ENCODE data around the gene HIF1A. TPM values are rescaled to one million over a fixed set of nuclear protein-coding genes. Genes with fewer than 3 reads are reported as not detected.

Gene HIF1A
- total and polyA plus RNA-seq, 10 of the 15 experiments (the other 5 are each of a cell fraction or from before 2014, with no cell fraction given), result 18.3 to 97.0 (median 75.3) TPM

GRCh38 chr14:61663312-61663979 is 31.9 kb upstream of the HIF1A start (continued):
- TF ChIP-seq, protein P1, sequence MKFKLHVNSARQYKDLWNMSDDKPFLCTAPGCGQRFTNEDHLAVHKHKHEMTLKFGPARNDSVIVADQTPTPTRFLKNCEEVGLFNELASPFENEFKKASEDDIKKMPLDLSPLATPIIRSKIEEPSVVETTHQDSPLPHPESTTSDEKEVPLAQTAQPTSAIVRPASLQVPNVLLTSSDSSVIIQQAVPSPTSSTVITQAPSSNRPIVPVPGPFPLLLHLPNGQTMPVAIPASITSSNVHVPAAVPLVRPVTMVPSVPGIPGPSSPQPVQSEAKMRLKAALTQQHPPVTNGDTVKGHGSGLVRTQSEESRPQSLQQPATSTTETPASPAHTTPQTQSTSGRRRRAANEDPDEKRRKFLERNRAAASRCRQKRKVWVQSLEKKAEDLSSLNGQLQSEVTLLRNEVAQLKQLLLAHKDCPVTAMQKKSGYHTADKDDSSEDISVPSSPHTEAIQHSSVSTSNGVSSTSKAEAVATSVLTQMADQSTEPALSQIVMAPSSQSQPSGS (IDR thresholded peaks at IDR 0.05; ENCODE audit: low read length), result no peak
- no peak for TF ChIP-seq STAT1 (conservative IDR thresholded peaks at IDR 0.05)
- TF ChIP-seq SMAD5 (IDR thresholded peaks at IDR 0.05; ENCODE audit: low read depth), result no peak
- no peak for TF ChIP-seq ZNF622 (IDR thresholded peaks at IDR 0.05)
- no peak for TF ChIP-seq SUPT20H (IDR thresholded peaks at IDR 0.05; ENCODE audit: borderline replicate concordance, control insufficient read depth, low read depth, low read length)
- no peak for TF ChIP-seq BACH1 (IDR thresholded peaks at IDR 0.05; ENCODE audit: borderline replicate concordance)
- TF ChIP-seq, protein P2, sequence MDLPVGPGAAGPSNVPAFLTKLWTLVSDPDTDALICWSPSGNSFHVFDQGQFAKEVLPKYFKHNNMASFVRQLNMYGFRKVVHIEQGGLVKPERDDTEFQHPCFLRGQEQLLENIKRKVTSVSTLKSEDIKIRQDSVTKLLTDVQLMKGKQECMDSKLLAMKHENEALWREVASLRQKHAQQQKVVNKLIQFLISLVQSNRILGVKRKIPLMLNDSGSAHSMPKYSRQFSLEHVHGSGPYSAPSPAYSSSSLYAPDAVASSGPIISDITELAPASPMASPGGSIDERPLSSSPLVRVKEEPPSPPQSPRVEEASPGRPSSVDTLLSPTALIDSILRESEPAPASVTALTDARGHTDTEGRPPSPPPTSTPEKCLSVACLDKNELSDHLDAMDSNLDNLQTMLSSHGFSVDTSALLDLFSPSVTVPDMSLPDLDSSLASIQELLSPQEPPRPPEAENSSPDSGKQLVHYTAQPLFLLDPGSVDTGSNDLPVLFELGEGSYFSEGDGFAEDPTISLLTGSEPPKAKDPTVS (IDR thresholded peaks at IDR 0.05; ENCODE audit: low read depth, low read length), result no peak
- TF ChIP-seq SREBF2 (IDR thresholded peaks at IDR 0.05; ENCODE audit: low read length), result no peak
- TF ChIP-seq, protein P3, sequence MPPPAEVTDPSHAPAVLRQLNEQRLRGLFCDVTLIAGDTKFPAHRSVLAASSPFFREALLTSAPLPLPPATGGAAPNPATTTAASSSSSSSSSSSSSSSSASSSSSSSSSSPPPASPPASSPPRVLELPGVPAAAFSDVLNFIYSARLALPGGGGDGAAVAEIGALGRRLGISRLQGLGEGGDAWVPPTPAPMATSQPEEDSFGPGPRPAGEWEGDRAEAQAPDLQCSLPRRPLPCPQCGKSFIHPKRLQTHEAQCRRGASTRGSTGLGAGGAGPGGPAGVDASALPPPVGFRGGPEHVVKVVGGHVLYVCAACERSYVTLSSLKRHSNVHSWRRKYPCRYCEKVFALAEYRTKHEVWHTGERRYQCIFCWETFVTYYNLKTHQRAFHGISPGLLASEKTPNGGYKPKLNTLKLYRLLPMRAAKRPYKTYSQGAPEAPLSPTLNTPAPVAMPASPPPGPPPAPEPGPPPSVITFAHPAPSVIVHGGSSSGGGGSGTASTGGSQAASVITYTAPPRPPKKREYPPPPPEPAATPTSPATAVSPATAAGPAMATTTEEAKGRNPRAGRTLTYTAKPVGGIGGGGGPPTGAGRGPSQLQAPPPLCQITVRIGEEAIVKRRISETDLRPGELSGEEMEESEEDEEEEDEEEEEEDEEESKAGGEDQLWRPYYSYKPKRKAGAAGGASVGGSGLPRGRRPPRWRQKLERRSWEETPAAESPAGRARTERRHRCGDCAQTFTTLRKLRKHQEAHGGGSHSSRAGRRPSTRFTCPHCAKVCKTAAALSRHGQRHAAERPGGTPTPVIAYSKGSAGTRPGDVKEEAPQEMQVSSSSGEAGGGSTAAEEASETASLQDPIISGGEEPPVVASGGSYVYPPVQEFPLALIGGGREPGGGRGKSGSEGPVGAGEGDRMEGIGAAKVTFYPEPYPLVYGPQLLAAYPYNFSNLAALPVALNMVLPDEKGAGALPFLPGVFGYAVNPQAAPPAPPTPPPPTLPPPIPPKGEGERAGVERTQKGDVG (CRISPR knock-in tag; IDR thresholded peaks at IDR 0.05), result no peak
- TF ChIP-seq CBFB (IDR thresholded peaks at IDR 0.05; ENCODE audit: low read depth), result no peak
- no peak for TF ChIP-seq CHD2 (IDR thresholded peaks at IDR 0.05; ENCODE audit: borderline replicate concordance, low read depth, low read length)
- TF ChIP-seq NRF1 (conservative IDR thresholded peaks at IDR 0.05; ENCODE audit: low read depth, low read length), result no peak
- no peak for TF ChIP-seq NR2C2 (IDR thresholded peaks at IDR 0.05; ENCODE audit: borderline replicate concordance, control insufficient read depth, insufficient read length, low read depth)
- TF ChIP-seq, protein P4, sequence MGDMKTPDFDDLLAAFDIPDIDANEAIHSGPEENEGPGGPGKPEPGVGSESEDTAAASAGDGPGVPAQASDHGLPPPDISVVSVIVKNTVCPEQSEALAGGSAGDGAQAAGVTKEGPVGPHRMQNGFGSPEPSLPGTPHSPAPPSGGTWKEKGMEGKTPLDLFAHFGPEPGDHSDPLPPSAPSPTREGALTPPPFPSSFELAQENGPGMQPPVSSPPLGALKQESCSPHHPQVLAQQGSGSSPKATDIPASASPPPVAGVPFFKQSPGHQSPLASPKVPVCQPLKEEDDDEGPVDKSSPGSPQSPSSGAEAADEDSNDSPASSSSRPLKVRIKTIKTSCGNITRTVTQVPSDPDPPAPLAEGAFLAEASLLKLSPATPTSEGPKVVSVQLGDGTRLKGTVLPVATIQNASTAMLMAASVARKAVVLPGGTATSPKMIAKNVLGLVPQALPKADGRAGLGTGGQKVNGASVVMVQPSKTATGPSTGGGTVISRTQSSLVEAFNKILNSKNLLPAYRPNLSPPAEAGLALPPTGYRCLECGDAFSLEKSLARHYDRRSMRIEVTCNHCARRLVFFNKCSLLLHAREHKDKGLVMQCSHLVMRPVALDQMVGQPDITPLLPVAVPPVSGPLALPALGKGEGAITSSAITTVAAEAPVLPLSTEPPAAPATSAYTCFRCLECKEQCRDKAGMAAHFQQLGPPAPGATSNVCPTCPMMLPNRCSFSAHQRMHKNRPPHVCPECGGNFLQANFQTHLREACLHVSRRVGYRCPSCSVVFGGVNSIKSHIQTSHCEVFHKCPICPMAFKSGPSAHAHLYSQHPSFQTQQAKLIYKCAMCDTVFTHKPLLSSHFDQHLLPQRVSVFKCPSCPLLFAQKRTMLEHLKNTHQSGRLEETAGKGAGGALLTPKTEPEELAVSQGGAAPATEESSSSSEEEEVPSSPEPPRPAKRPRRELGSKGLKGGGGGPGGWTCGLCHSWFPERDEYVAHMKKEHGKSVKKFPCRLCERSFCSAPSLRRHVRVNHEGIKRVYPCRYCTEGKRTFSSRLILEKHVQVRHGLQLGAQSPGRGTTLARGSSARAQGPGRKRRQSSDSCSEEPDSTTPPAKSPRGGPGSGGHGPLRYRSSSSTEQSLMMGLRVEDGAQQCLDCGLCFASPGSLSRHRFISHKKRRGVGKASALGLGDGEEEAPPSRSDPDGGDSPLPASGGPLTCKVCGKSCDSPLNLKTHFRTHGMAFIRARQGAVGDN (IDR thresholded peaks at IDR 0.05), result no peak
- TF ChIP-seq MEF2A (IDR thresholded peaks at IDR 0.05; ENCODE audit: insufficient read depth, low read depth, low read length), result no peak
- TF ChIP-seq BCL11A (IDR thresholded peaks at IDR 0.05; ENCODE audit: low read depth, low read length), result 0 out of 2 replicates have a peak, but pooled peaks have one; percentile 33
- no peak for TF ChIP-seq LARP7 (IDR thresholded peaks at IDR 0.05)
- peak; percentile 66 to 75 for TF ChIP-seq IKZF2 (IDR thresholded peaks at IDR 0.05)
- TF ChIP-seq BRCA1 (IDR thresholded peaks at IDR 0.05; ENCODE audit: low read depth, low read length), result no peak

All from GM12878 (cell line).